GM12878 (cell line): ENCODE data around the gene ID3. TPM values are rescaled to one million over a fixed set of nuclear protein-coding genes. Genes with fewer than 3 reads are reported as not detected.

Experiments used
- ATAC-seq: fragments of 200-7000 bp; cut with Tn5 transposase; 3 replicates; pipeline ENCODE4 v1.9.1; 2020; ENCODE audit warnings: mild to moderate bottlenecking, moderate library complexity
- BruUV-seq: library from RNA; stranded (reverse); fragments of 400-500 nt; replicated peaks from 2 replicates; lab custom pipeline; 2021; lab: Mats Ljungman, UMichigan
- CTCF ChIA-PET: fragments of 300-600 bp; sonication (Branson Sonifier 250); formaldehyde crosslinking; extraction: SDS; loops from one replicate; lab custom pipeline; 2021; ENCODE audit warnings: inconsistent platforms; lab: Yijun Ruan, JAX
- POLR2A ChIA-PET: fragments of 350-600 bp; formaldehyde crosslinking; extraction: SDS; loops from one replicate; lab custom pipeline; 2021; ENCODE audit warnings: inconsistent platforms; lab: Charles Lee
- RAD21 ChIA-PET: fragments of 300-600 bp; sonication (Branson Sonifier 250); formaldehyde crosslinking; loops from one replicate; lab custom pipeline; 2023; ENCODE audit warnings: antibody characterized with exemption; ENCODE audit not compliant: unreplicated experiment; lab: Charles Lee
- SMC1A ChIA-PET: fragments of 300-600 bp; sonication (Branson Sonifier 250); formaldehyde crosslinking; loops from one replicate; lab custom pipeline; 2023; ENCODE audit not compliant: unreplicated experiment, uncharacterized antibody; lab: Charles Lee
- DNase-seq: peaks from one replicate; pipeline ENCODE4 v3.0.0-alpha.2; 2011; ENCODE audit warnings: low read depth, low spot score
- FAIRE-seq: peaks from 3 replicates; lab custom pipeline; 2011; peaks lifted over from hg19 to GRCh38; lab: Jason Lieb, UNC
- H2AFZ ChIP-seq: 2 replicates; pipeline ENCODE4 v1.6.0; 2011; ENCODE audit warnings: low read depth, low read length, control low read depth; ENCODE audit not compliant: control insufficient read depth
- H3K27ac ChIP-seq: 2 replicates; pipeline ENCODE4 v1.5.1; 2011; ENCODE audit warnings: control low read depth; ENCODE audit not compliant: control insufficient read depth, insufficient read depth
- H3K27me3 ChIP-seq, 2 experiments: replicated peaks in 1 of 2; 2 replicates each; pipeline versions ENCODE4 v1.6.0 to v1.6.1; 2011; ENCODE audit warnings: low read length in 1 of 2; ENCODE audit not compliant: control insufficient read depth in 2 of 2, insufficient read depth in 2 of 2
- H3K36me3 ChIP-seq, 2 experiments: 2 replicates each; pipeline ENCODE4 v1.5.1; 2011; ENCODE audit warnings: low read length in 1 of 2; ENCODE audit not compliant: control insufficient read depth in 2 of 2, insufficient read depth in 2 of 2
- H3K4me1 ChIP-seq: 2 replicates; pipeline ENCODE4 v1.6.1; 2011; ENCODE audit warnings: mild to moderate bottlenecking, low read length, moderate library complexity, mixed read lengths; ENCODE audit not compliant: control insufficient read depth, insufficient read depth
- H3K4me2 ChIP-seq: 2 replicates; pipeline ENCODE4 v1.6.0; 2011; ENCODE audit warnings: control low read depth; ENCODE audit not compliant: control insufficient read depth, insufficient read depth
- H3K4me3 ChIP-seq: fragments of 200-600 bp; sonication (generic); 2 replicates; pipeline ENCODE4 v1.5.1; 2016
- H3K79me2 ChIP-seq: 2 replicates; pipeline ENCODE4 v1.6.0; 2011; ENCODE audit warnings: low read length; ENCODE audit not compliant: control insufficient read depth, insufficient read depth
- H3K9ac ChIP-seq: 2 replicates; pipeline ENCODE4 v1.8.0; 2011; ENCODE audit warnings: low read length, control low read depth, mixed read lengths; ENCODE audit not compliant: control insufficient read depth, insufficient read depth
- H3K9me3 ChIP-seq: replicated peaks from 3 replicates; pipeline ENCODE4 v1.5.1; 2011; ENCODE audit warnings: mild to moderate bottlenecking, low read length; ENCODE audit not compliant: control insufficient read depth, insufficient read depth
- H4K20me1 ChIP-seq: 2 replicates; pipeline ENCODE4 v1.6.0; 2011; ENCODE audit not compliant: control insufficient read depth, insufficient read depth
- EGR1 ChIP-seq, 2 experiments: IDR thresholded peaks; 1 replicate in 1 of 2; 2 replicates in 1 of 2; pipeline ENCODE4 v1.6.1; 2011 to 2012; ENCODE audit warnings: low read depth in 2 of 2, low read length in 2 of 2, borderline replicate concordance in 1 of 2, mild to moderate bottlenecking in 1 of 2, moderate library complexity in 1 of 2
- GATAD2B ChIP-seq: fragments of 450-650 bp; conservative IDR thresholded peaks from 2 replicates; pipeline ENCODE4 v1.6.1; 2017; ENCODE audit warnings: low read depth, mild to moderate bottlenecking, moderate library complexity
- MEF2A ChIP-seq: IDR thresholded peaks from 2 replicates; pipeline ENCODE4 v1.6.1; 2011; ENCODE audit warnings: low read depth, mild to moderate bottlenecking, low read length, moderate library complexity; ENCODE audit not compliant: insufficient read depth
- NFXL1 ChIP-seq: fragments of 450-650 bp; IDR thresholded peaks from 2 replicates; pipeline ENCODE4 v1.6.1; 2017; ENCODE audit warnings: antibody characterized with exemption, mild to moderate bottlenecking, borderline replicate concordance
- RBBP5 ChIP-seq: fragments of 200-600 bp; sonication (generic); conservative IDR thresholded peaks from 2 replicates; pipeline ENCODE4 v1.6.1; 2016
- RCOR1 ChIP-seq: conservative IDR thresholded peaks from 2 replicates; pipeline ENCODE4 v1.6.1; 2012; ENCODE audit warnings: low read depth, low read length, improper control_type of control experiment
- SPI1 ChIP-seq: IDR thresholded peaks from 2 replicates; pipeline ENCODE4 v1.6.1; 2011; ENCODE audit warnings: low read depth, mild to moderate bottlenecking, low read length, moderate library complexity, borderline replicate concordance; ENCODE audit not compliant: insufficient read depth
- TAF1 ChIP-seq: IDR thresholded peaks from 2 replicates; pipeline ENCODE4 v1.6.1; 2011; ENCODE audit warnings: mild to moderate bottlenecking, low read depth, low read length, borderline replicate concordance
- TBL1XR1 ChIP-seq: IDR thresholded peaks from 2 replicates; pipeline ENCODE4 v1.6.1; 2012; ENCODE audit warnings: low read depth, low read length, improper control_type of control experiment
- WGBS: methylation state at CpG from one replicate; pipeline ENCODE4 v1.1.6; 2016; ENCODE audit warnings: low lambda C conversion rate; ENCODE audit not compliant: insufficient replicate concordance, insufficient coverage; ENCODE audit errors: missing lambda C conversion rate; 5-methylcytosine and 5-hydroxymethylcytosine counted together
- in situ Hi-C: fragments of 300-500 bp; cut with MboI; formaldehyde crosslinking; loops from 9 replicates; pipeline ENCODE4 v1.14.3; 2018; ENCODE audit warnings: mixed read lengths
- intact Hi-C: fragments of 100-400 bp; cut with micrococcal nuclease; formaldehyde crosslinking; loops from one replicate; pipeline ENCODE4 v1.14.2; 2022; ENCODE audit not compliant: unreplicated experiment
- polyA plus RNA-seq, 11 experiments: library from polyadenylated mRNA; depleted of rRNA in 4 of 11; unstranded in 6 of 11; stranded (reverse) in 5 of 11; fragments of >200 nt; fragmentation: Nextera tagmentation in 4 of 11; fragmentation: Illumina TruSeq in 1 of 11; extraction: Ambion mirVana in 4 of 11; extraction: Trizol in 1 of 11; gene quantifications; 1 replicate in 1 of 11; 2 replicates in 10 of 11; pipeline versions ENCODE4 v1.2.1 to v1.2.3, GENCODE V29; 2011 to 2016; ENCODE audit warnings: inconsistent platforms in 2 of 11, missing spikeins in 2 of 11, low read depth in 1 of 11
- total RNA-seq, 4 experiments: library from RNA; depleted of rRNA in 3 of 4; stranded (reverse); fragments of >200 nt in 3 of 4; fragmentation: Illumina TruSeq in 1 of 4; extraction: Trizol in 1 of 4; gene quantifications; 2 replicates each; pipeline versions ENCODE4 v1.2.1 to v1.2.3, GENCODE V29; 2013 to 2021
- TF ChIP-seq, protein P1 (sequence below): fragments of 450-650 bp; IDR thresholded peaks from 2 replicates; pipeline ENCODE4 v1.6.1; 2017; ENCODE audit warnings: mild to moderate bottlenecking
- TF ChIP-seq, protein P2 (sequence below): fragments of 450-650 bp; IDR thresholded peaks from 2 replicates; pipeline ENCODE4 v1.6.1; 2018; ENCODE audit warnings: borderline replicate concordance, mild to moderate bottlenecking; ENCODE audit not compliant: partially characterized antibody

Gene ID3
- total and polyA plus RNA-seq, 10 of the 15 experiments (the other 5 are each of a cell fraction or from before 2014, with no cell fraction given), result 42.7 to 475 (median 207) TPM

DNA sequence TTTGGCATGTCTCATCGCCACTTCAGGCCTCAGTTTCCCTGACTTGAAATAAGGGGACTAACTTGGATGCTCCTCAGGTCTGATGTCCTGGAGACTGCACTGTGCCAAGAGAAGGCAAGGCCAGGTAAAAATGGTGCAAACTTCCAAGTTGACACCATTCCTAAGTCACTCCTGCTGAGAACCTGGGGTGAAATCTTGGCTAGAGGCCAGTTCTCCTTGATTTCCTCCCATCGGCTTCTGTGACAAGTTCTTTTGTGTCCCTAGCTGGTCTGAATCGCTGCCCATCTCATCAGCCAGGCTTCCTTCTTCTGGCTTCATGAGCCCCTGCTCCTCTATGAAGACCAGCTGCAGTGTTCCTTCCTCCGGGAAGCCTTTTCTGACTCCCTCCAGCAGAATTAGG lies 48.6 kb upstream of the ID3 start:
- in situ Hi-C loops, result no loop called here
- ChIA-PET SMC1A (interaction anchor here (0.6 to 1.5 kb wide), 2 partner anchors 9 to 17 kb away, joined by 3 to 4 read pairs; no protein-coding TSS in a partner anchor), CTCF (interaction anchor here (1.3 kb wide), 1 partner anchor 55 kb away, joined by 3 read pairs; no protein-coding TSS in a partner anchor), POLR2A (interaction anchor here (0.8 to 1.5 kb wide), 3 partner anchors 9 to 58 kb away, joined by 3 read pairs; no protein-coding TSS in a partner anchor), RAD21 (no interaction called here)
- 88% methylated on average over 4 of the region's 4 CpGs for WGBS
- no TSS peak for BruUV-seq
- Histone ChIP-seq H4K20me1 (no peaks in the 10 kb centered on the region), H3K27ac (no peak overlapping the region), H2AFZ (no peak overlapping the region), H3K4me3 (no peak overlapping the region), H3K9ac (no peak overlapping the region), H3K9me3 (no peaks in the 10 kb centered on the region), H3K27me3 (no peaks in the 10 kb centered on the region), H3K4me1 (peaks cover 28% of the 10 kb centered on the region), H3K79me2 (no peaks in the 10 kb centered on the region), H3K4me2 (no peak overlapping the region), H3K36me3 (no peaks in the 10 kb centered on the region)
- ATAC-seq, result no peak
- DNase-seq, result no peak
- no peak for FAIRE-seq
- no peak for TF ChIP-seq MEF2A
- no peak for TF ChIP-seq EGR1 (IDR thresholded peaks at IDR 0.05; ENCODE audit: borderline replicate concordance in 1 of 2, low read depth in 2 of 2, low read length in 2 of 2)
- TF ChIP-seq NFXL1, result no peak
- TF ChIP-seq, protein P1, sequence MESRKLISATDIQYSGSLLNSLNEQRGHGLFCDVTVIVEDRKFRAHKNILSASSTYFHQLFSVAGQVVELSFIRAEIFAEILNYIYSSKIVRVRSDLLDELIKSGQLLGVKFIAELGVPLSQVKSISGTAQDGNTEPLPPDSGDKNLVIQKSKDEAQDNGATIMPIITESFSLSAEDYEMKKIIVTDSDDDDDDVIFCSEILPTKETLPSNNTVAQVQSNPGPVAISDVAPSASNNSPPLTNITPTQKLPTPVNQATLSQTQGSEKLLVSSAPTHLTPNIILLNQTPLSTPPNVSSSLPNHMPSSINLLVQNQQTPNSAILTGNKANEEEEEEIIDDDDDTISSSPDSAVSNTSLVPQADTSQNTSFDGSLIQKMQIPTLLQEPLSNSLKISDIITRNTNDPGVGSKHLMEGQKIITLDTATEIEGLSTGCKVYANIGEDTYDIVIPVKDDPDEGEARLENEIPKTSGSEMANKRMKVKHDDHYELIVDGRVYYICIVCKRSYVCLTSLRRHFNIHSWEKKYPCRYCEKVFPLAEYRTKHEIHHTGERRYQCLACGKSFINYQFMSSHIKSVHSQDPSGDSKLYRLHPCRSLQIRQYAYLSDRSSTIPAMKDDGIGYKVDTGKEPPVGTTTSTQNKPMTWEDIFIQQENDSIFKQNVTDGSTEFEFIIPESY, result no peak
- no peak for TF ChIP-seq RBBP5
- TF ChIP-seq TBL1XR1, result no peak
- TF ChIP-seq GATAD2B, result no peak
- no peak for TF ChIP-seq RCOR1
- TF ChIP-seq SPI1, result no peak
- TF ChIP-seq, protein P2, sequence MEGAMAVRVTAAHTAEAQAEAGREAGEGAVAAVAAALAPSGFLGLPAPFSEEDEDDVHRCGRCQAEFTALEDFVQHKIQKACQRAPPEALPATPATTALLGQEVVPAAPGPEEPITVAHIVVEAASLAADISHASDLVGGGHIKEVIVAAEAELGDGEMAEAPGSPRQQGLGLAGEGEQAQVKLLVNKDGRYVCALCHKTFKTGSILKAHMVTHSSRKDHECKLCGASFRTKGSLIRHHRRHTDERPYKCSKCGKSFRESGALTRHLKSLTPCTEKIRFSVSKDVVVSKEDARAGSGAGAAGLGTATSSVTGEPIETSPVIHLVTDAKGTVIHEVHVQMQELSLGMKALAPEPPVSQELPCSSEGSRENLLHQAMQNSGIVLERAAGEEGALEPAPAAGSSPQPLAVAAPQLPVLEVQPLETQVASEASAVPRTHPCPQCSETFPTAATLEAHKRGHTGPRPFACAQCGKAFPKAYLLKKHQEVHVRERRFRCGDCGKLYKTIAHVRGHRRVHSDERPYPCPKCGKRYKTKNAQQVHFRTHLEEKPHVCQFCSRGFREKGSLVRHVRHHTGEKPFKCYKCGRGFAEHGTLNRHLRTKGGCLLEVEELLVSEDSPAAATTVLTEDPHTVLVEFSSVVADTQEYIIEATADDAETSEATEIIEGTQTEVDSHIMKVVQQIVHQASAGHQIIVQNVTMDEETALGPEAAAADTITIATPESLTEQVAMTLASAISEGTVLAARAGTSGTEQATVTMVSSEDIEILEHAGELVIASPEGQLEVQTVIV, result no peak
- no peak for TF ChIP-seq TAF1
- intact Hi-C loops, result no loop called here
